GM10248 (cell line): ENCODE measurements around the gene HINT3.

Experiments used
- CTCF ChIA-PET: fragments of 300-600 bp; sonication (Branson Sonifier 250); formaldehyde crosslinking; extraction: SDS; loops from one replicate; lab custom pipeline; 2021; ENCODE audit warnings: antibody characterized with exemption; lab: Yijun Ruan, JAX
- POLR2A ChIA-PET: fragments of 350-650 bp; sonication (Branson Sonifier 250); formaldehyde crosslinking; extraction: SDS; loops from one replicate; lab custom pipeline; 2020; ENCODE audit warnings: antibody characterized with exemption; lab: Yijun Ruan, JAX
- DNase-seq: peaks from one replicate; pipeline ENCODE4 v3.0.0; 2012; ENCODE audit errors: extremely low spot score
- CTCF ChIP-seq: IDR thresholded peaks from 2 replicates; pipeline ENCODE4 v1.5.1; 2012; ENCODE audit warnings: mild to moderate bottlenecking, low read depth; ENCODE audit errors: extremely low read depth, missing control alignments, control extremely low read depth

HINT3 gene

DNA sequence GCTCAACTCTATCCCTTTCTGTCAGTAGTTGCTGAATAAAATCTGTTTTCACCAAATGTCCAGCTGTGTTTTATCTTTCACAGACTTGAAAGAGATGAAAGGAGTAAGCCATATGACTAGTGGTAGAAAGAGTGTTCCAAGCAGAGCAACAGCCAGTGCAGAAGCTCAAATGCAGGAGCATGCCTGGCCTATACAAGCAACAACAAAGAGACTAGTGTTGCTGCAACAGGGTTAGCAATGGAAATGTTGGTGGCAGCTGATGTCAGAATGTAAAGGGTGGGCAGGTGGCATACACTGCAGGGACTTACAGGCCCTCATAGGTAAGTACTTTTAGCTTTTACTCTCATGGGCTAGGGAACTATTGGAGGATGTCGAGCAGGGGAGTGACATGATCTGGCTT is 5.2 kb upstream of the HINT3 start:
- no peak for TF ChIP-seq CTCF
- ChIA-PET CTCF (interaction anchor here (0.7 to 12.1 kb wide), 15 partner anchors 8 to 641 kb away, joined by 3 to 241 read pairs (median 5); partner anchors contain the start of gene NCOA7), POLR2A (no interaction called here)
- DNase-seq = no peak

GRCh38 chr6:125952764-125953501 is 3.6 kb upstream of the HINT3 start:
- TF ChIP-seq CTCF = peak; percentile 68
- peak; percentile 23 for DNase-seq
- ChIA-PET CTCF (interaction anchor here (0.7 to 12.1 kb wide), 22 partner anchors 9 to 642 kb away, joined by 3 to 241 read pairs (median 6); partner anchors contain the start of gene NCOA7), POLR2A (no interaction called here)

- ChIA-PET POLR2A (interaction anchor here (0.6 kb wide), 1 partner anchor 176 kb away, joined by 5 read pairs; no protein-coding TSS in a partner anchor), CTCF (interaction anchor here (0.9 to 12.1 kb wide), 21 partner anchors 10 to 643 kb away, joined by 3 to 241 read pairs (median 7); partner anchors contain the start of gene NCOA7)
- no peak for DNase-seq
- TF ChIP-seq CTCF = peak; percentile 27
Measured at GRCh38 chr6:125953502-125953875, 3.1 kb upstream of the HINT3 start.

DNA sequence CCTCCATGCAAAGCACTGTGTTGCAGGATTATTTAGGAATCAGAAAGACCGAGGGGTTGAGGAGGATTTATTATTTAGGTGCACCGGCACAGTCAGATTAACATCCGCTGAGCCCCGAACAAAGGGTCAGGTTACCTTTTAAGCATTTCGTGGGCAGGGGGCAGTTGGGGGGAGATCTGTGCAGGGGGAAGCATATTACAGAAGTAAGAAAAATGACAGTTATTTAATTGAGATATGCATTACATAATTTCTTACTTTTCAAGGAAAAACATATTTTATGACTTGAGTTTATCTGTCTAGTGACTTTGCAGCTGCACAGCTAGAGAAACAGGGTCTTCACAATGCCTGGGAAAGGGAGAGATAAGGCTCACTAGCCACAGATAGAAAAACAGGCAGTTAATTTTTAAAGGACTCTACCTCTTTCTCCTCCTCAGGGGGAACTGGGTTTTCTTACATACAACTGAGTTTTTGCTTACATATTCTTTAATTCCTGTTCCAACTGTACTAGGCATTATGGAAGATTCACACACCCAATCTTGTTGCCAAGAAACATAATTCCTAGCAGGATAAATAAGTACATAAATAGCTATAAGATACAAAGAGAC is 1.7 kb upstream of the HINT3 start:
- DNase-seq = no peak
- CTCF ChIA-PET = interaction anchor here (1.0 to 12.1 kb wide), 12 partner anchors 9 to 191 kb away, joined by 3 to 241 read pairs (median 10); partner anchors contain the start of genes NCOA7 and TRMT11
- TF ChIP-seq CTCF = no peak
- POLR2A ChIA-PET = no interaction called here

GRCh38 chr6:125955973-125956372 is 597 bp upstream of the HINT3 start:
- CTCF ChIA-PET = interaction anchor here (0.6 to 12.1 kb wide), 65 partner anchors 9 to 652 kb away, joined by 3 to 241 read pairs (median 4); partner anchors contain the start of genes NCOA7 and TRMT11
- POLR2A ChIA-PET = no interaction called here
- TF ChIP-seq CTCF = no peak
- no peak for DNase-seq

- DNase-seq = no peak
- POLR2A ChIA-PET = interaction anchor here (1.0 kb wide), 1 partner anchor 18 kb away, joined by 3 read pairs; no protein-coding TSS in a partner anchor
- no peak for TF ChIP-seq CTCF
- CTCF ChIA-PET = interaction anchor here (0.7 to 12.1 kb wide), 30 partner anchors 12 to 659 kb away, joined by 3 to 241 read pairs (median 6); partner anchors contain the start of genes NCOA7 and TRMT11
Measured at GRCh38 chr6:125957391-125957693, 772 bp downstream of the HINT3 start.
